NCI-H187 treated with DMSO at 0.1 percent for 48 hours (cell line): ENCODE data around the gene MVB12A.

ENCODE experiments used
- DNase-seq: peaks from one replicate; lab custom pipeline; 2025; lab: John Stamatoyannopoulos, UW

MVB12A gene

GRCh38 chr19:17445526-17446165 lies 25.8 kb downstream of the MVB12A start:
- DNase-seq = no peak

GRCh38 chr19:17447704-17448130 lies 27.9 kb downstream of the MVB12A start:
- DNase-seq = no peak

- DNase-seq = no peak
Observed at GRCh38 chr19:17448131-17448967, 28.5 kb downstream of the MVB12A start, which contains the start of gene TMEM221. Gene TMEM221 (minus strand): TSS chr19:17448668. CDS start chr19:17448462, 206 bp downstream.

GRCh38 chr19:17450264-17451075 lies 30.6 kb downstream of the MVB12A start:
- DNase-seq = no peak

GRCh38 chr19:17451820-17452219 lies 32.0 kb downstream of the MVB12A start:
- DNase-seq = no peak

GRCh38 chr19:17454576-17455071 lies 34.8 kb downstream of the MVB12A start:
- DNase-seq = no peak

GRCh38 chr19:17455308-17456123 lies 35.7 kb downstream of the MVB12A start:
- no peak for DNase-seq

- no peak for DNase-seq
Observed at GRCh38 chr19:17456127-17456526, 36.3 kb downstream of the MVB12A start.

GRCh38 chr19:17457616-17458015 lies 37.8 kb downstream of the MVB12A start:
- no peak for DNase-seq

- no peak for DNase-seq
Observed at GRCh38 chr19:17458970-17459369, 39.1 kb downstream of the MVB12A start.

- no peak for DNase-seq
Observed at GRCh38 chr19:17460372-17461230, 40.8 kb downstream of the MVB12A start, which contains the start of gene NXNL1. Gene NXNL1 (minus strand): TSS chr19:17460926. CDS start chr19:17460869, 57 bp downstream.

- DNase-seq = no peak
Observed at GRCh38 chr19:17466487-17466850, 46.6 kb downstream of the MVB12A start.

GRCh38 chr19:17467471-17468301 lies 47.8 kb downstream of the MVB12A start:
- no peak for DNase-seq

- no peak for DNase-seq
Observed at GRCh38 chr19:17468302-17469091, 48.6 kb downstream of the MVB12A start.

- no peak for DNase-seq
Observed at GRCh38 chr19:17469092-17469480, 49.2 kb downstream of the MVB12A start.

GRCh38 chr19:17469481-17470067 lies 49.7 kb downstream of the MVB12A start:
- DNase-seq = peak; percentile 81

- peak; percentile 74 for DNase-seq
Observed at GRCh38 chr19:17470068-17470841, 50.4 kb downstream of the MVB12A start, which contains the start of gene SLC27A1. Gene SLC27A1 (plus strand): TSS chr19:17470524. CDS start chr19:17470541, 17 bp downstream.
